HT-29 (cell line): ENCODE data around the gene C1QTNF2. TPM values are rescaled to one million over a fixed set of nuclear protein-coding genes. Genes with fewer than 3 reads are reported as not detected.

Source experiments
- DNase-seq: peaks from one replicate; pipeline ENCODE4 v3.0.0-alpha.2; 2015; ENCODE audit warnings: low spot score
- total RNA-seq: library from RNA; depleted of rRNA; stranded (reverse); fragments of >200 nt; shearing (Covaris generic); gene quantifications from 2 replicates; pipeline ENCODE4 v1.2.3, GENCODE V29; 2014

Gene C1QTNF2
- total RNA-seq, 1 experiment from 2014 or later: not detected

- DNase-seq: no peak
Measured at GRCh38 chr5:160375166-160375565, 4.7 kb upstream of the C1QTNF2 start.

- DNase-seq: no peak
Measured at GRCh38 chr5:160371294-160371693, 868 bp upstream of the C1QTNF2 start.

- no peak for DNase-seq
Measured at GRCh38 chr5:160370713-160371034, 248 bp upstream of the C1QTNF2 start.

GRCh38 chr5:160367885-160368284, 2.5 kb downstream of the C1QTNF2 start:
- no peak for DNase-seq

- no peak for DNase-seq
Measured at GRCh38 chr5:160367261-160367660, 3.2 kb downstream of the C1QTNF2 start.

- no peak for DNase-seq
Measured at GRCh38 chr5:160366230-160366629, 4.2 kb downstream of the C1QTNF2 start.

- DNase-seq: no peak
Measured at GRCh38 chr5:160363660-160364395, 6.6 kb downstream of the C1QTNF2 start.

GRCh38 chr5:160363211-160363610, 7.2 kb downstream of the C1QTNF2 start:
- DNase-seq: no peak

GRCh38 chr5:160361624-160362228, 8.7 kb downstream of the C1QTNF2 start:
- DNase-seq: no peak

- no peak for DNase-seq
Measured at GRCh38 chr5:160360310-160360709, 10.1 kb downstream of the C1QTNF2 start.

- DNase-seq: no peak
Measured at GRCh38 chr5:160359816-160360215, 10.6 kb downstream of the C1QTNF2 start.

- no peak for DNase-seq
Measured at GRCh38 chr5:160359242-160359641, 11.2 kb downstream of the C1QTNF2 start.

GRCh38 chr5:160357861-160358411, 12.5 kb downstream of the C1QTNF2 start:
- no peak for DNase-seq

- no peak for DNase-seq
Measured at GRCh38 chr5:160357394-160357793, 13.0 kb downstream of the C1QTNF2 start.

- no peak for DNase-seq
Measured at GRCh38 chr5:160356550-160357347, 13.7 kb downstream of the C1QTNF2 start.

- no peak for DNase-seq
Measured at GRCh38 chr5:160354666-160355065, 15.8 kb downstream of the C1QTNF2 start.

GRCh38 chr5:160353379-160353778, 17.0 kb downstream of the C1QTNF2 start:
- DNase-seq: no peak

- no peak for DNase-seq
Measured at GRCh38 chr5:160352308-160352707, 18.1 kb downstream of the C1QTNF2 start.

- DNase-seq: no peak
Measured at GRCh38 chr5:160349935-160350303, 20.5 kb downstream of the C1QTNF2 start.

GRCh38 chr5:160349249-160349934, 21.0 kb downstream of the C1QTNF2 start:
- DNase-seq: no peak

- no peak for DNase-seq
Measured at GRCh38 chr5:160348080-160348479, 22.3 kb downstream of the C1QTNF2 start.

GRCh38 chr5:160347448-160347847, 23.0 kb downstream of the C1QTNF2 start:
- DNase-seq: no peak
